H1 (cell line): Measurements from ENCODE around the gene TANC1. TPM values are rescaled to one million over a fixed set of nuclear protein-coding genes. Genes with fewer than 3 reads are reported as not detected.

Experiments used
- CTCF ChIA-PET: fragments of 300-600 bp; sonication (Branson Sonifier 250); formaldehyde crosslinking; loops from one replicate; lab custom pipeline; 2021; ENCODE audit not compliant: partially characterized antibody; lab: Charles Lee
- POLR2A ChIA-PET: fragments of 300-600 bp; sonication (Branson Sonifier 250); formaldehyde crosslinking; loops from one replicate; lab custom pipeline; 2021; ENCODE audit warnings: inconsistent platforms; ENCODE audit not compliant: partially characterized antibody; lab: Charles Lee
- DNase-seq, 2 experiments: peaks; one replicate each; pipeline versions ENCODE4 v3.0.0 to v3.0.0-alpha.2; 2010 to 2022; ENCODE audit warnings: low spot score in 2 of 2, low read depth in 1 of 2, mixed read lengths in 1 of 2
- FAIRE-seq: peaks from 2 replicates; lab custom pipeline; 2011; peaks lifted over from hg19 to GRCh38; lab: Jason Lieb, UNC
- H2AFZ ChIP-seq: 2 replicates; pipeline ENCODE4 v1.8.1; 2012; ENCODE audit warnings: low read length, inconsistent platforms
- H2AK5ac ChIP-seq: 2 replicates; pipeline ENCODE4 v1.6.1; 2013; ENCODE audit warnings: low read depth, low read length
- H2BK120ac ChIP-seq: replicated peaks from 2 replicates; pipeline ENCODE3; 2013; ENCODE audit warnings: low read depth, low read length, inconsistent platforms
- H2BK12ac ChIP-seq: 2 replicates; pipeline ENCODE4 v1.6.1; 2013; ENCODE audit warnings: low read depth, low read length
- H2BK15ac ChIP-seq: 2 replicates; pipeline ENCODE4 v1.6.1; 2013; ENCODE audit warnings: low read length
- H2BK20ac ChIP-seq: 2 replicates; pipeline ENCODE4 v1.6.1; 2013; ENCODE audit warnings: low read length
- H2BK5ac ChIP-seq: 2 replicates; pipeline ENCODE4 v1.6.1; 2013; ENCODE audit warnings: low read depth, low read length
- H3K14ac ChIP-seq: 2 replicates; pipeline ENCODE4 v1.6.1; 2013; ENCODE audit warnings: inconsistent platforms; ENCODE audit not compliant: insufficient read length
- H3K18ac ChIP-seq: 2 replicates; pipeline ENCODE4 v1.6.1; 2013; ENCODE audit warnings: low read length; ENCODE audit errors: extremely low read depth
- H3K23ac ChIP-seq: 2 replicates; pipeline ENCODE4 v1.6.1; 2013; ENCODE audit warnings: inconsistent platforms; ENCODE audit not compliant: insufficient read length
- H3K23me2 ChIP-seq: 2 replicates; pipeline ENCODE4 v1.6.1; 2013; ENCODE audit warnings: low read depth, low read length
- H3K27ac ChIP-seq: 2 replicates; pipeline ENCODE4 v1.6.1; 2011; ENCODE audit warnings: low read depth, low read length, inconsistent platforms
- H3K27me3 ChIP-seq, 4 experiments: replicated peaks in 1 of 4; 1 replicate in 1 of 4; 2 replicates in 3 of 4; pipeline versions ENCODE4 v1.6.1 to v1.8.1; 2011 to 2013; ENCODE audit warnings: low read length in 3 of 4, mild to moderate bottlenecking in 3 of 4, inconsistent platforms in 2 of 4, mixed read lengths in 2 of 4, moderate library complexity in 1 of 4; ENCODE audit not compliant: control insufficient read depth in 3 of 4, insufficient read depth in 3 of 4; ENCODE audit errors: extremely low read depth in 1 of 4
- H3K36me3 ChIP-seq, 4 experiments: 2 replicates each; pipeline versions ENCODE4 v1.6.1 to v1.8.1; 2011 to 2013; ENCODE audit warnings: mild to moderate bottlenecking in 4 of 4, low read length in 3 of 4, moderate library complexity in 2 of 4, control low read depth in 1 of 4, inconsistent platforms in 1 of 4; ENCODE audit not compliant: insufficient read depth in 4 of 4, control insufficient read depth in 2 of 4
- H3K4ac ChIP-seq: replicated peaks from 2 replicates; pipeline ENCODE3; 2013; ENCODE audit warnings: low read length, low read depth, mixed read lengths, inconsistent platforms; ENCODE audit not compliant: insufficient read length
- H3K4me1 ChIP-seq, 4 experiments: replicated peaks in 1 of 4; 1 replicate in 1 of 4; 2 replicates in 3 of 4; pipeline versions ENCODE4 v1.6.1 to v1.8.1; 2011 to 2013; ENCODE audit warnings: low read length in 3 of 4, inconsistent platforms in 2 of 4, mixed read lengths in 1 of 4; ENCODE audit not compliant: insufficient read depth in 4 of 4, control insufficient read depth in 3 of 4
- H3K4me2 ChIP-seq, 2 experiments: 2 replicates each; pipeline versions ENCODE4 v1.6.1 to v1.8.1; 2011 to 2013; ENCODE audit warnings: low read depth in 2 of 2, low read length in 2 of 2, control low read depth in 1 of 2, inconsistent platforms in 1 of 2, mild to moderate bottlenecking in 1 of 2; ENCODE audit not compliant: insufficient read depth in 1 of 2
- H3K4me3 ChIP-seq, 4 experiments: fragments of 200-600, 300-600 bp in 1 of 4; sonication (generic), shearing (Covaris generic), sonication (Bioruptor Twin) in 1 of 4; 2 replicates each; pipeline versions ENCODE4 v1.5.1 to v1.8.1; 2011 to 2016; ENCODE audit warnings: low read length in 4 of 4, low read depth in 3 of 4, control low read depth in 2 of 4, inconsistent platforms in 2 of 4, mild to moderate bottlenecking in 2 of 4, mixed read lengths in 1 of 4, moderate library complexity in 1 of 4; ENCODE audit not compliant: insufficient read depth in 2 of 4; ENCODE audit errors: extremely low read depth in 1 of 4
- H3K56ac ChIP-seq: replicated peaks from 2 replicates; pipeline ENCODE3; 2013; ENCODE audit warnings: low read depth, mild to moderate bottlenecking, mixed read lengths, low read length, inconsistent platforms; ENCODE audit not compliant: insufficient read length
- H3K79me1 ChIP-seq: 2 replicates; pipeline ENCODE4 v1.6.1; 2013; ENCODE audit warnings: low read depth, low read length, control low read depth
- H3K79me2 ChIP-seq, 2 experiments: 2 replicates each; pipeline versions ENCODE4 v1.6.1 to v1.8.1; 2012 to 2013; ENCODE audit warnings: low read length in 2 of 2, mild to moderate bottlenecking in 2 of 2, inconsistent platforms in 1 of 2; ENCODE audit not compliant: insufficient read depth in 2 of 2, control insufficient read depth in 1 of 2
- H3K9ac ChIP-seq, 4 experiments: replicated peaks in 1 of 4; 1 replicate in 1 of 4; 2 replicates in 3 of 4; pipeline versions ENCODE4 v1.6.1 to v1.8.1; 2011 to 2013; ENCODE audit warnings: low read depth in 3 of 4, low read length in 3 of 4, control low read depth in 2 of 4, mild to moderate bottlenecking in 2 of 4, moderate library complexity in 2 of 4, inconsistent platforms in 1 of 4; ENCODE audit errors: extremely low read depth in 1 of 4
- H3K9me3 ChIP-seq, 2 experiments: 2 replicates each; pipeline versions ENCODE4 v1.6.1 to v1.8.1; 2012 to 2013; ENCODE audit warnings: mild to moderate bottlenecking in 2 of 2, moderate library complexity in 2 of 2, control low read depth in 1 of 2, inconsistent platforms in 1 of 2, low read depth in 1 of 2, low read length in 1 of 2, mixed read lengths in 1 of 2; ENCODE audit not compliant: insufficient read depth in 2 of 2
- H4K20me1 ChIP-seq, 2 experiments: replicated peaks in 1 of 2; 2 replicates each; pipeline versions ENCODE3 to v1.8.1; 2011 to 2013; ENCODE audit warnings: inconsistent platforms in 2 of 2, low read length in 2 of 2, mild to moderate bottlenecking in 1 of 2; ENCODE audit not compliant: insufficient read depth in 2 of 2, control insufficient read depth in 1 of 2
- H4K5ac ChIP-seq: 2 replicates; pipeline ENCODE4 v1.6.1; 2013; ENCODE audit warnings: low read length, low read depth, mixed read lengths, inconsistent platforms; ENCODE audit not compliant: insufficient read length
- H4K8ac ChIP-seq: 2 replicates; pipeline ENCODE4 v1.8.0; 2013; ENCODE audit warnings: mild to moderate bottlenecking, moderate library complexity, low read length, inconsistent platforms; ENCODE audit not compliant: insufficient read depth; ENCODE audit errors: extremely low read depth
- H4K91ac ChIP-seq: replicated peaks from 2 replicates; pipeline ENCODE3; 2013; ENCODE audit warnings: low read length, mixed read lengths, inconsistent platforms; ENCODE audit not compliant: insufficient read length
- SRF ChIP-seq: IDR thresholded peaks from 2 replicates; pipeline ENCODE4 v1.6.1; 2011; ENCODE audit warnings: mild to moderate bottlenecking, low read depth, low read length, moderate library complexity
- WGBS, 2 experiments: shearing (Covaris generic) in 1 of 2; methylation state at CpG; one replicate each; pipeline versions ENCODE4 v1.1.6 to v1.1.7; 2013 to 2015; ENCODE audit warnings: low lambda C conversion rate in 2 of 2, mixed read lengths in 2 of 2, inconsistent platforms in 1 of 2, low coverage in 1 of 2, missing lambda C conversion rate in 1 of 2; ENCODE audit not compliant: insufficient replicate concordance in 2 of 2, insufficient coverage in 1 of 2, insufficient read length in 1 of 2; ENCODE audit errors: extremely low coverage in 1 of 2, missing lambda C conversion rate in 1 of 2; 5-methylcytosine and 5-hydroxymethylcytosine counted together
- polyA plus RNA-seq, 7 experiments: library from polyadenylated mRNA; depleted of rRNA in 3 of 7; stranded (reverse) in 5 of 7; unstranded in 2 of 7; fragments of >200 nt in 5 of 7; fragments of 200-250 nt in 2 of 7; gene quantifications; 1 replicate in 5 of 7; 2 replicates in 1 of 7; 4 replicates in 1 of 7; pipeline versions ENCODE4 v1.2.1 to v1.2.3, GENCODE V29; 2011 to 2013; ENCODE audit warnings: missing spikeins in 2 of 7, mixed read lengths in 2 of 7
- total RNA-seq: library from RNA; stranded (reverse); fragmentation: NEBNext Ultra II Directional; extraction: Animal tissue kit (Norgen Biotek cat#: 25700); gene quantifications from 2 replicates; pipeline ENCODE4 v1.2.1, GENCODE V29; 2021

Gene TANC1
- total and polyA plus RNA-seq, 2 of the 8 experiments (the other 6 are each of a cell fraction or from before 2014, with no cell fraction given): 4.1 to 7.6 TPM

GRCh38 chr2:159232456-159233170 lies 264.2 kb downstream of the TANC1 start:
- no peaks in the 10 kb centered on the region for H4K20me1 ChIP-seq
- FAIRE-seq (no peak), DNase-seq (no peak)
- no peaks in the 10 kb centered on the region for H3K4me1 ChIP-seq
- H3K23ac ChIP-seq: no peak overlapping the region
- no peak overlapping the region for H2BK20ac ChIP-seq
- no peaks in the 10 kb centered on the region; a peak in 1 of 7 replicates for H3K27me3 ChIP-seq
- 84% methylated on average over 3 of the region's 3 CpGs; no CpG with 5 or more reads in 1 of the 2 experiments for WGBS, 2 experiments
- no peak overlapping the region; a peak in 1 of 7 replicates for H3K9ac ChIP-seq
- CTCF ChIA-PET: interaction anchor here (0.7 to 1.8 kb wide), 3 partner anchors 9 to 85 kb away, joined by 3 to 4 read pairs (median 3); no protein-coding TSS in a partner anchor
- no peak overlapping the region for H3K56ac ChIP-seq
- H2BK15ac ChIP-seq: no peak overlapping the region
- no peak overlapping the region for H3K18ac ChIP-seq
- H2AFZ ChIP-seq: no peak overlapping the region
- no peak overlapping the region for H2BK12ac ChIP-seq
- no peaks in the 10 kb centered on the region for H3K79me2 ChIP-seq
- H4K8ac ChIP-seq: no peak overlapping the region
- H2BK5ac ChIP-seq: no peak overlapping the region
- no peaks in the 10 kb centered on the region for H3K23me2 ChIP-seq
- H4K5ac ChIP-seq: no peak overlapping the region
- H3K4me3 ChIP-seq: no peak overlapping the region
- no peak overlapping the region for H3K4ac ChIP-seq
- H2AK5ac ChIP-seq: no peak overlapping the region
- peaks cover 0 to 11% (median 3%) of the 10 kb centered on the region in 4 experiments; a peak in 4 of 8 replicates for H3K36me3 ChIP-seq
- POLR2A ChIA-PET: no interaction called here
- no peaks in the 10 kb centered on the region for H3K79me1 ChIP-seq
- no peak overlapping the region for H3K4me2 ChIP-seq
- H4K91ac ChIP-seq: no peak overlapping the region
- no peaks in the 10 kb centered on the region for H3K9me3 ChIP-seq
- no peak overlapping the region for H3K14ac ChIP-seq
- no peak overlapping the region for H3K27ac ChIP-seq
- H2BK120ac ChIP-seq: no peak overlapping the region
- no peak for TF ChIP-seq SRF
